HS-5 (cell line): ENCODE measurements around the gene PCDH15.

Experiments
- DNase-seq: peaks from one replicate; pipeline ENCODE4 v3.0.0-alpha.2; 2012; ENCODE audit warnings: low read depth

The PCDH15 gene

GRCh38 chr10:54800741-54801421, at the start of gene PCDH15:
PCDH15 (minus strand) TSS chr10:54801231; CDS start chr10:54664262, 136,969 bp downstream.
- no peak for DNase-seq

- DNase-seq, result no peak
These were observed 42.9 kb upstream of the PCDH15 start for GRCh38 chr10:54843932-54844331.

GRCh38 chr10:54843085-54843646, 42.1 kb upstream of the PCDH15 start:
- DNase-seq, result no peak

- no peak for DNase-seq
These were observed 36.4 kb upstream of the PCDH15 start for GRCh38 chr10:54837479-54837878.

GRCh38 chr10:54833029-54833428, 32.0 kb upstream of the PCDH15 start:
- DNase-seq, result no peak

GRCh38 chr10:54826994-54827560, 26.0 kb upstream of the PCDH15 start:
- no peak for DNase-seq

GRCh38 chr10:54815583-54815982, 14.6 kb upstream of the PCDH15 start:
- DNase-seq, result no peak

GRCh38 chr10:54808186-54808935, 7.3 kb upstream of the PCDH15 start:
- no peak for DNase-seq

GRCh38 chr10:54799506-54799905, 1.5 kb downstream of the PCDH15 start:
- DNase-seq, result no peak

- peak; percentile 72 for DNase-seq
These were observed 3.3 kb downstream of the PCDH15 start for GRCh38 chr10:54797636-54798321.

- DNase-seq, result no peak
These were observed 4.2 kb downstream of the PCDH15 start for GRCh38 chr10:54796881-54797280.

GRCh38 chr10:54776622-54777021, 24.4 kb downstream of the PCDH15 start:
- DNase-seq, result no peak

GRCh38 chr10:54772468-54773122, 28.4 kb downstream of the PCDH15 start:
- DNase-seq, result no peak

- DNase-seq, result no peak
These were observed 32.0 kb downstream of the PCDH15 start for GRCh38 chr10:54769051-54769450.

GRCh38 chr10:54758791-54759190, 42.2 kb downstream of the PCDH15 start:
- DNase-seq, result peak; percentile 11

- DNase-seq, result no peak
These were observed 51.4 kb downstream of the PCDH15 start for GRCh38 chr10:54749623-54750022.

- no peak for DNase-seq
These were observed 55.6 kb downstream of the PCDH15 start for GRCh38 chr10:54745436-54745835.

- DNase-seq, result no peak
These were observed 58.6 kb downstream of the PCDH15 start for GRCh38 chr10:54742416-54742815.

- no peak for DNase-seq
These were observed 72.5 kb downstream of the PCDH15 start for GRCh38 chr10:54728511-54728910.

- DNase-seq, result no peak
These were observed 79.0 kb downstream of the PCDH15 start for GRCh38 chr10:54722075-54722474.

GRCh38 chr10:54710918-54711317, 90.1 kb downstream of the PCDH15 start:
- DNase-seq, result no peak

- DNase-seq, result no peak
These were observed 92.4 kb downstream of the PCDH15 start for GRCh38 chr10:54708591-54708990.
